Measurements from ENCODE around the gene CELA3A. TPM values are rescaled to one million over a fixed set of nuclear protein-coding genes. Genes with fewer than 3 reads are reported as not detected.

Gene CELA3A
- total and polyA plus RNA-seq, 2 of the 13 experiments (the other 11 are each of a cell fraction or from before 2014, with no cell fraction given): 0.09 TPM; not detected in 1

- TF ChIP-seq ZNF883 (CRISPR knock-in tag; IDR thresholded peaks at IDR 0.05; ENCODE audit: not compliant biosample characterization): no peak
- TF ChIP-seq CTCF (CRISPR knock-in tag; IDR thresholded peaks at IDR 0.05): no peak
- peak; percentile 95 for TF ChIP-seq RAD51 (IDR thresholded peaks at IDR 0.05; ENCODE audit: borderline replicate concordance)
- TF ChIP-seq ZNF670 (CRISPR knock-in tag; IDR thresholded peaks at IDR 0.05; ENCODE audit: borderline replicate concordance): no peak
- TF ChIP-seq, protein P1, sequence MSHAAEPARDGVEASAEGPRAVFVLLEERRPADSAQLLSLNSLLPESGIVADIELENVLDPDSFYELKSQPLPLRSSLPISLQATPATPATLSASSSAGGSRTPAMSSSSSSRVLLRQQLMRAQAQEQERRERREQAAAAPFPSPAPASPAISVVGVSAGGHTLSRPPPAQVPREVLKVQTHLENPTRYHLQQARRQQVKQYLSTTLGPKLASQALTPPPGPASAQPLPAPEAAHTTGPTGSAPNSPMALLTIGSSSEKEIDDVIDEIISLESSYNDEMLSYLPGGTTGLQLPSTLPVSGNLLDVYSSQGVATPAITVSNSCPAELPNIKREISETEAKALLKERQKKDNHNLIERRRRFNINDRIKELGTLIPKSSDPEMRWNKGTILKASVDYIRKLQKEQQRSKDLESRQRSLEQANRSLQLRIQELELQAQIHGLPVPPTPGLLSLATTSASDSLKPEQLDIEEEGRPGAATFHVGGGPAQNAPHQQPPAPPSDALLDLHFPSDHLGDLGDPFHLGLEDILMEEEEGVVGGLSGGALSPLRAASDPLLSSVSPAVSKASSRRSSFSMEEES (CRISPR knock-in tag; IDR thresholded peaks at IDR 0.05): peak; percentile 80
- no peak for TF ChIP-seq LCORL (IDR thresholded peaks at IDR 0.05)
- TF ChIP-seq LCORL (CRISPR knock-in tag; IDR thresholded peaks at IDR 0.05): no peak
- no peak for TF ChIP-seq ZNF331 (CRISPR knock-in tag; IDR thresholded peaks at IDR 0.05)
- TF ChIP-seq ATRX (CRISPR knock-in tag; IDR thresholded peaks at IDR 0.05; ENCODE audit: borderline replicate concordance): no peak
- TF ChIP-seq EZH2 (conservative IDR thresholded peaks at IDR 0.05; ENCODE audit: low read depth, low read length): no peak
- no peak for TF ChIP-seq ZNF264 (CRISPR knock-in tag; IDR thresholded peaks at IDR 0.05)
- TF ChIP-seq, protein P2, sequence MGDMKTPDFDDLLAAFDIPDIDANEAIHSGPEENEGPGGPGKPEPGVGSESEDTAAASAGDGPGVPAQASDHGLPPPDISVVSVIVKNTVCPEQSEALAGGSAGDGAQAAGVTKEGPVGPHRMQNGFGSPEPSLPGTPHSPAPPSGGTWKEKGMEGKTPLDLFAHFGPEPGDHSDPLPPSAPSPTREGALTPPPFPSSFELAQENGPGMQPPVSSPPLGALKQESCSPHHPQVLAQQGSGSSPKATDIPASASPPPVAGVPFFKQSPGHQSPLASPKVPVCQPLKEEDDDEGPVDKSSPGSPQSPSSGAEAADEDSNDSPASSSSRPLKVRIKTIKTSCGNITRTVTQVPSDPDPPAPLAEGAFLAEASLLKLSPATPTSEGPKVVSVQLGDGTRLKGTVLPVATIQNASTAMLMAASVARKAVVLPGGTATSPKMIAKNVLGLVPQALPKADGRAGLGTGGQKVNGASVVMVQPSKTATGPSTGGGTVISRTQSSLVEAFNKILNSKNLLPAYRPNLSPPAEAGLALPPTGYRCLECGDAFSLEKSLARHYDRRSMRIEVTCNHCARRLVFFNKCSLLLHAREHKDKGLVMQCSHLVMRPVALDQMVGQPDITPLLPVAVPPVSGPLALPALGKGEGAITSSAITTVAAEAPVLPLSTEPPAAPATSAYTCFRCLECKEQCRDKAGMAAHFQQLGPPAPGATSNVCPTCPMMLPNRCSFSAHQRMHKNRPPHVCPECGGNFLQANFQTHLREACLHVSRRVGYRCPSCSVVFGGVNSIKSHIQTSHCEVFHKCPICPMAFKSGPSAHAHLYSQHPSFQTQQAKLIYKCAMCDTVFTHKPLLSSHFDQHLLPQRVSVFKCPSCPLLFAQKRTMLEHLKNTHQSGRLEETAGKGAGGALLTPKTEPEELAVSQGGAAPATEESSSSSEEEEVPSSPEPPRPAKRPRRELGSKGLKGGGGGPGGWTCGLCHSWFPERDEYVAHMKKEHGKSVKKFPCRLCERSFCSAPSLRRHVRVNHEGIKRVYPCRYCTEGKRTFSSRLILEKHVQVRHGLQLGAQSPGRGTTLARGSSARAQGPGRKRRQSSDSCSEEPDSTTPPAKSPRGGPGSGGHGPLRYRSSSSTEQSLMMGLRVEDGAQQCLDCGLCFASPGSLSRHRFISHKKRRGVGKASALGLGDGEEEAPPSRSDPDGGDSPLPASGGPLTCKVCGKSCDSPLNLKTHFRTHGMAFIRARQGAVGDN (CRISPR knock-in tag; IDR thresholded peaks at IDR 0.05): peak; percentile 40
- TF ChIP-seq ZSCAN20 (CRISPR knock-in tag; IDR thresholded peaks at IDR 0.05; ENCODE audit: borderline replicate concordance): no peak
- TF ChIP-seq ZBTB37 (CRISPR knock-in tag; IDR thresholded peaks at IDR 0.05): no peak
- TF ChIP-seq HDAC2 (CRISPR knock-in tag; IDR thresholded peaks at IDR 0.05): no peak
- no peak for TF ChIP-seq NFE2L2 (IDR thresholded peaks at IDR 0.05; ENCODE audit: low read length)
- TF ChIP-seq NR2C2 (CRISPR knock-in tag; IDR thresholded peaks at IDR 0.05; ENCODE audit: borderline replicate concordance): no peak
- TF ChIP-seq GATAD2A (CRISPR knock-in tag; IDR thresholded peaks at IDR 0.05): peak; percentile 40; the same call in 1 of the 2 replicates
- TF ChIP-seq CCAR2 (optimal IDR thresholded peaks at IDR 0.05; ENCODE audit: low read depth, low read length): no peak
- no peak for TF ChIP-seq ZNF275 (CRISPR knock-in tag; IDR thresholded peaks at IDR 0.05; ENCODE audit: borderline replicate concordance)
Observed at GRCh38 chr1:22048351-22049192, 47.1 kb downstream of the CELA3A start (continued).
